Erythroblast (primary cell): Measurements from ENCODE around the gene CCR3.

Experiments
- GATA1 ChIP-seq: IDR thresholded peaks from 2 replicates; pipeline ENCODE4 v1.6.1; 2011; ENCODE audit warnings: low read depth, mild to moderate bottlenecking, control low read depth, low read length, moderate library complexity
- POLR2A ChIP-seq: IDR thresholded peaks from 2 replicates; pipeline ENCODE4 v1.6.1; 2011; ENCODE audit warnings: mild to moderate bottlenecking, low read length

DNA sequence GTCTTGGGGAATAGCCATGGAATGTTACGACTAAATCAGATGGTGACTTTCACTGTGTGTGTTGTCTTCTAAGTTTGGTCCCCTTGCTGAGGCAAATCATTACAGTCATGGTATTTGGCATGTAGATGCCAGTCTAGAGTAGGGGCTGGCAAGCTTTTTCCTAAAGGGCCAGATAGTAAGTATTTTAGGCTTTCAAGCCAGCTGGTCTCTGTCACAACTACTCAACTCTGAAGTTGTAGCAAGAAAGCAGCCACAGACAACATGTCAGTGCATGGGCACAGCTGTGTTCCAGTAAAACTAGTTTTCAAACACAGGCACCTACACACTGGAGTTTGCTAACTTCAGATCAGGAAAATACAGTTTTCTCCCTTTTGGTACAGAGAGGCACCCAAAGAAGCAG, 39.3 kb downstream of the CCR3 start:
- no peak for TF ChIP-seq POLR2A
- no peak for TF ChIP-seq GATA1
